Stimulated activated CD4-positive, alpha-beta T cell treated with anti-CD3 and anti-CD28 coated beads, Interleukin-2, amount 100 ng/mL, for 4 hours (primary cell): ENCODE results near the gene CPNE8.

Experiments used
- DNase-seq: peaks from one replicate; pipeline ENCODE4 v3.0.0-alpha.2; 2020; ENCODE audit warnings: low read depth

The CPNE8 gene

DNA sequence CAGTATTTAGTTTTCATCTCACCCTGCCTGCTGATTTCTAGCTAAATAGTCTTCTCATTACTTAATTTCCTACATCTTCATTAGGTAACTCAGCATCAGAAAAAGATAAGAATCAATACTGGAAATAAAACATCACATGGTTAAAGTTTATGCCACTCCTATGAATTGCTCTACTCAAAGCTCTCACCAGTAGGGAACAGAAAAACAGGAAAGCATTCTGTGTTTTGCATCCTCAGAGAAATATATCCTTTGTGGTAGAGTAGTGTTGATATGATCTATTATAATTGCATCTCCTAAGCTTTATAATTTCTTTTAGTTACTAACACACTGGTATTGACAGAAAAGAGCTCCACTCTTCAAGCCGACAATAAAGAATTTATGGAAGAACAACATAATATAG is 9.9 kb downstream of the CPNE8 start:
- no peak for DNase-seq

- no peak for DNase-seq
Measured at GRCh38 chr12:38892976-38893375, 12.4 kb downstream of the CPNE8 start.

GRCh38 chr12:38892087-38892786 is 13.2 kb downstream of the CPNE8 start:
- DNase-seq = no peak

- DNase-seq = no peak
Measured at GRCh38 chr12:38890102-38890855, 15.1 kb downstream of the CPNE8 start.

DNA sequence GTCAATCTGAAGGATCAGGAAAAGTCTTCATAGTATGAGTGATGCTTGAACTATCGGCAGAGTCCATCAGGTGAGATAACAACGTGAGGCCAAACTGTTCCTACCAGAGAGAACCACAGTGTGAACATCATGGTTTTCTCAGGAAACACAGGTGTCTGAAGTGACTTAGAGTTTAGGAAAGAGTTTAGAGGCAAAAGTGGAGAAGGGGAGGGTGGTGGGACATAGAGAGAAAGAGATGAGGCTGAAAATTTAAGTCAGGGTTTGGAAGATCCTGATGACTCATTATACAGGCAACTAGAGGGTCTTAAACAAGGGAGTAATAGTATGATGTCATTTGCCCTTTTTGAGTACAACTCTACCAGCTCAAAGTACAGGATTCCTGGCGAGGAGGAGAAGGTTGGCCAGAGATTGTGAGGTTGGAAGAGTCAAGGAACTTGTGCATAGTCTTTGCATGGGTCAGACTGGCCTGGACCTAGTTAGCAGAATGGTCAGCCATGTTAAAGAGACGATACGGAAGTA is 16.0 kb downstream of the CPNE8 start:
- DNase-seq = no peak

DNA sequence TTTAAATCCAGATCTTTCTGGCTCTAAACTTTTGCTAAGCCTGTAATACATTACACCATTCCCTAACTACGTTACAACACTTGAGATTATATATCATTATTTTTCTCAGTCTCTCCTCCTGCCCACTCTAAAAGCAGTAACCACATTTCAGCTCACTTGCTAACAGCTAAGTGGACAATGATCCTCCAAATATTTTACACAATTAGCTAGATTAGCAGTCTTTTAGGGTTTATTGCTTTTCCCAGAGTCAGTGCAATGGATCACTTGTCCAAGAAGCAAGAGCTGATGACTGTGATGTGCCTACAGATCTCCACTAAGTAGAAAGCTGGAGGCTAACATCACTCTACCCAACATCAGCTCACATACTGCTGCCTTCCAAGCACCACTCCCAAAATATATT is 17.6 kb downstream of the CPNE8 start:
- DNase-seq = no peak

DNA sequence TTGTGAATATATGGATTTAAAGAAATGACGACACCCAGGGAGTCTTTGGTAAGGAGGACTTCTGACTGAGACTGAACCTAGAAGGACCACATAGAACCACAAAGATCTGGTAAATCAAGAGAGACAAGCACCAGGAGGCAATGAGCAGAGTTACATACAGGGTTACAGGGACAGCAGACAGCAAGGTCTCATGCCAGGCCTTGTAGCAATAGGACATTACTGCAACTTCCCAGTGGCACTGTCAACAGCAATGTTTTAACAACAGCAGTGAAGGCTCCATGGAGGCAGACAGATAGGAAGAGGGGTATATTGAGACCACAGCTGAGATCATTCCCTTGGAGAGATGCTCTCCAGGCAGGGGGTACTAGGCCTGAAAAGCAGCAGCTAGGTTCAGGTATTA is 18.5 kb downstream of the CPNE8 start:
- DNase-seq = no peak

DNA sequence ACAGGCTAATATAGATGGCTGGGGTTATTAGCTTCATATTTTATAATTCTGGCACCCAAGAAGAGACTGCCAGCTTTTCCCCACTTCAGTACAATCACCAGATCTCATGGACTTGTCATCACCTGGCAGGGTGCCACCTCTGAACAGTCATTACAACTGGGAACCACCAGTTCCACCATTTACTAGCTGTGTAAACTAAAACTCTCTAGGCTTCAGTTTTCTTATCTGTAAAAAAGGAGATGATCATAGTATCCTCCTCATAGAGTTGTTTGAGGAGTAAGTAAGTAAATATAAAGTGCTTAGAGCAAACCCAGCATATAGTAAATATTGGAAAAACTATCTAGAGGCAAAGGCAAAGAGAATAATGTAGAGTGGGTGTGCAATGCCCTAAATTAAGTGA is 19.3 kb downstream of the CPNE8 start:
- no peak for DNase-seq

- DNase-seq = no peak
Measured at GRCh38 chr12:38884666-38885065, 20.7 kb downstream of the CPNE8 start.

- no peak for DNase-seq
Measured at GRCh38 chr12:38883629-38884134, 21.7 kb downstream of the CPNE8 start.

- no peak for DNase-seq
Measured at GRCh38 chr12:38880288-38880687, 25.1 kb downstream of the CPNE8 start.

DNA sequence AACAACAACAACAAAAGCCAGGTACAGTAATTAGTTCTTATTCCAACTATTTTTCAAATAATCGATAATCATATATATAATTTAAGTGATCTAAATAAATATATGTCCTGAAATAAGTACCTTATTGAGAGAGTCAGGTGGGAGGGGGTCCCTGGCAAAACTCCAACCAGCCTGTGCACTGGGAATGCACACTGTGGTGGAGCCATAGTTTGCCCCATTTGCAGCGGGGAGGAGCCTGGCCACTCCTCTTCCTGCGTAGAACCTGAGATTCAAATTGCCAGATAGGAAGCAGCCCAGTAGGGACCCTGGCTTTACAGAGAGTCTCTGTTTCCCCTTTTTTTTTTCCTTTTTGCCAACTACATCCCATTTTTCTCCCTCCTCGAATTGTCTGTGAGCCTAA is 26.4 kb downstream of the CPNE8 start:
- no peak for DNase-seq

GRCh38 chr12:38878333-38878705 is 27.1 kb downstream of the CPNE8 start:
- no peak for DNase-seq

- DNase-seq = no peak
Measured at GRCh38 chr12:38875586-38876228, 29.7 kb downstream of the CPNE8 start.

DNA sequence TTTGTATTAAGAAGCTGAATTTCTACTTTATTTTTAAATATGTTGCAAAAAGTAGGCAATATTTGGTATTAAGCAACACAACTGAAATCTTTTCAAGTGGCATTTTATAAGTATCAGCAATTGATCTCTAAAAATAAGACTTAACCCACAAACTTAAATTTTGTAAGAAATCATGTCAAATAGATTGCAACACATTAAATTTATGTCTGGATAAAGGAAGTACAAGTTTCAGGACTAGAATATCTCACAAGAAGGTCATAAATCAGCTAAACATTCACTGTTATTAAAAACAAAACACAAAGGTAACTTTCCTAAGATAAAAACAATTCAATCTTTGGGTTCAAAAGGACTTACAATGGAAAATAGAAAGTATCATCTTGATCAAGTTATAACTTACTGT is 32.8 kb downstream of the CPNE8 start:
- DNase-seq = no peak

GRCh38 chr12:38872156-38872555 is 33.2 kb downstream of the CPNE8 start:
- no peak for DNase-seq

GRCh38 chr12:38869036-38869435 is 36.4 kb downstream of the CPNE8 start:
- DNase-seq = no peak

DNA sequence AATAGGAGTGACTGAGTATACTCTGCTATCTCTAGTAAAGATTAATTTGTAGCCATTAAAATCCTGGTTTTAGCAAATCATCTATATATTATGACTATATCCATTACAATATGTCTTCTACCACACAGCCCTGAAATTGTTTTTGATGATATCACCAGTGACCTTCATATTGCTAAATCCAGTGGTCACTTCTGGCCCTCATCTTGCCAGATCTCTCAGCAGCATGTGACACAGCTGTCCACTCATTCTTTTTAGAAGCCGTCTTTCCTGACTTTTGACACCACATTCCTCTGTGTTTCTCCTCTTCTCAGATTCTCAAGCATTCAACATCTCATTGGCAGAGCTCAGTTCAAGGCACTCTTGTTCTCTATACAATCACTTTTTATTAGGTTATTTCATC is 54.9 kb downstream of the CPNE8 start:
- no peak for DNase-seq

DNA sequence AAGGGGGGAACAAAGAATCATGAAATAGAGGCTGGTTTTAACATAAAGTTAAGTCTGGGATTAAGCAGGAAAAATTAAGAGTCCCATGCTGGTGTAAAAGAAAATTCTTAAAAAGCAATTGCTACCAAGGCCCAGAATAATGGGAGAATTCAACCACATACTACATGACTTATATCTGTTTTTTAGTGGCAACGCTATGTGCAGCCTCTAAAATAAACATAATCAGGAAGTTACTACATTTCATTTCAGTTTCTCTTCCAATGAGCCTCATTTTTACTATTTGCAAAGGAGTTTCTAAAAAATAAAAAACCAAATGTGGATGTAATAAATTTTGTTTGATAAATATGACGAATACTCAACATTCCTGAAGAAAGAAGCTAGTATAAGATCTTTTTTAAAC is 58.1 kb downstream of the CPNE8 start:
- DNase-seq = no peak

DNA sequence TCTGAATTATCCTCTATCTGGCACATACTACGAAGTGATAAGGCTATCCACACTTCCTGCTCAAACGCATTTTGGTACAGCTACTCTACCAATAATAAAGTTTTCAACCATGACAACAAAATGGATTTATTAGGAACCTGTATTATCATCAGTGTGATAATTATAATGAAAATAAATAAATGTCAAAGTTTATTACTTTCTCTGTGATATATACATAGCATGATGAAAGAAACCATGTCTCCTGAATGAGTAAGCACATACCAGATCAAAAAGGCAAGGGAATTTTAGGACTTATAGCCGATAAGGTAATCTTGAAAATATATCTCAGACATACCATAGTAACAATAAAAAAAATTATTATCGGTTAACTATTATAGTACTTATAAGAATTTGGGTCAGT is 61.1 kb downstream of the CPNE8 start:
- DNase-seq = no peak

- no peak for DNase-seq
Measured at GRCh38 chr12:38838056-38838850, 67.1 kb downstream of the CPNE8 start.

DNA sequence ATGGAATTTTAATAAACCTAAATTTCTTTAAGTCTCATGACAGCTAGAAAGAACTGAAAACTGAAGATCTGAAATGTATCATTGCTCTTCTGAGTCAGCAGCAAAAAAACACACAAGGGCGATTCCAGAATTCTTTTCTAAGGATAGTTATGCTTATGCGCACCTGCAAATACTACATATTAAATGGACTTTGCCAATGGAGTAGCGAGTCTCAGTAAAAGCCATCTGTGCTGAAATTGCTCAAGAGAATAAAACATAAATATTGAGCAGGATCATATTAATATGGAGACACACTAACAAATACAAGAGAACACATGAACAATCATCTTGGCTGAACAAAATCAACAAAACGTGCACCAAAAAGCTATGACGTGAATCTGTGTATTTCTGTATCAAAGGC is 73.7 kb downstream of the CPNE8 start:
- no peak for DNase-seq
